ENCODE results near the gene TLR9.
A peak's percentile ranks its signal among the peaks of the same experiment; 100 is the strongest.

Gene TLR9

GRCh38 chr3:52228751-52229291 is 3.4 kb upstream of the TLR9 start:
- H2BK5ac ChIP-seq (ENCODE audit: low read depth, low read length, poor library complexity, severe bottlenecking) = no peak overlapping the region
- WGBS = 98% methylated on average over 20 of the region's 21 CpGs
- H2BK12ac ChIP-seq (ENCODE audit: low read length in 2 of 2) = no peak overlapping the region
- no peak overlapping the region for H2AK5ac ChIP-seq (ENCODE audit: low read length, severe bottlenecking)
- H3K18ac ChIP-seq (ENCODE audit: low read depth in 1 of 2, low read length in 2 of 2) = no peak overlapping the region
- H3K4me3 ChIP-seq (ENCODE audit: insufficient read depth in 1 of 2, low read depth in 1 of 2, low read length in 2 of 2) = no peak overlapping the region
- H3K27me3 ChIP-seq (ENCODE audit: control insufficient read depth in 1 of 2, insufficient read depth in 1 of 2, low read length in 2 of 2) = peaks cover 0 to 7% of the 10 kb centered on the region in 2 experiments
- H3K9me3 ChIP-seq (ENCODE audit: control insufficient read depth, low read length) = no peaks in the 10 kb centered on the region
- H3K4me1 ChIP-seq (ENCODE audit: control insufficient read depth, insufficient read depth, low read depth, low read length) = no peaks in the 10 kb centered on the region
- no peak overlapping the region for H3K27ac ChIP-seq (ENCODE audit: low read length, poor library complexity, severe bottlenecking)
- H4K8ac ChIP-seq (ENCODE audit: low read length) = no peak overlapping the region
- H2AFZ ChIP-seq (ENCODE audit: low read depth, low read length) = no peak overlapping the region
- DNase-seq = no peak
- no peak overlapping the region for H4K91ac ChIP-seq (ENCODE audit: low read length)
- peaks cover 56 to 66% of the 10 kb centered on the region in 2 experiments for H3K36me3 ChIP-seq (ENCODE audit: control insufficient read depth in 1 of 2, insufficient read depth in 2 of 2, low read depth in 1 of 2, low read length in 2 of 2)
- peaks cover 32% of the 10 kb centered on the region for H3K79me1 ChIP-seq (replicated peaks; ENCODE audit: low read length, poor library complexity, severe bottlenecking)
- no peak overlapping the region for H2BK120ac ChIP-seq (ENCODE audit: low read depth, low read length)
- H3K4ac ChIP-seq (ENCODE audit: low read depth in 1 of 2, low read length in 2 of 2) = no peak overlapping the region
- H3K9ac ChIP-seq (ENCODE audit: low read length) = no peak overlapping the region
- H3K14ac ChIP-seq (ENCODE audit: low read length in 2 of 2) = no peak overlapping the region
- no peak overlapping the region for H2BK15ac ChIP-seq (ENCODE audit: low read depth, poor library complexity, severe bottlenecking)
- no peak overlapping the region for H3K4me2 ChIP-seq (ENCODE audit: low read length, poor library complexity, severe bottlenecking)
- H3K23ac ChIP-seq (ENCODE audit: low read length in 2 of 2) = no peak overlapping the region

- Histone ChIP-seq H3K4me3 (ENCODE audit: insufficient read depth in 1 of 2, low read depth in 1 of 2, low read length in 2 of 2) (no peak overlapping the region), H3K79me1 (replicated peaks; ENCODE audit: low read length, poor library complexity, severe bottlenecking) (peaks cover 30% of the 10 kb centered on the region), H2BK5ac (ENCODE audit: low read depth, low read length, poor library complexity, severe bottlenecking) (no peak overlapping the region), H4K91ac (ENCODE audit: low read length) (peak overlapping the region; percentile 8), H3K23ac (ENCODE audit: low read length in 2 of 2) (no peak overlapping the region), H2AFZ (ENCODE audit: low read depth, low read length) (no peak overlapping the region), H2BK120ac (ENCODE audit: low read depth, low read length) (no peak overlapping the region), H3K4me1 (ENCODE audit: control insufficient read depth, insufficient read depth, low read depth, low read length) (no peaks in the 10 kb centered on the region), H2BK12ac (ENCODE audit: low read length in 2 of 2) (no peak overlapping the region), H2AK5ac (ENCODE audit: low read length, severe bottlenecking) (no peak overlapping the region), H3K27ac (ENCODE audit: low read length, poor library complexity, severe bottlenecking) (no peak overlapping the region), H3K27me3 (ENCODE audit: control insufficient read depth in 1 of 2, insufficient read depth in 1 of 2, low read length in 2 of 2) (peaks cover 0 to 7% of the 10 kb centered on the region in 2 experiments), H3K9me3 (ENCODE audit: control insufficient read depth, low read length) (no peaks in the 10 kb centered on the region), H4K8ac (ENCODE audit: low read length) (no peak overlapping the region), H3K9ac (ENCODE audit: low read length) (no peak overlapping the region), H3K4me2 (ENCODE audit: low read length, poor library complexity, severe bottlenecking) (no peak overlapping the region), H3K18ac (ENCODE audit: low read depth in 1 of 2, low read length in 2 of 2) (no peak overlapping the region), H2BK15ac (ENCODE audit: low read depth, poor library complexity, severe bottlenecking) (no peak overlapping the region), H3K4ac (ENCODE audit: low read depth in 1 of 2, low read length in 2 of 2) (no peak overlapping the region), H3K36me3 (ENCODE audit: control insufficient read depth in 1 of 2, insufficient read depth in 2 of 2, low read depth in 1 of 2, low read length in 2 of 2) (peaks cover 53 to 63% of the 10 kb centered on the region in 2 experiments), H3K14ac (ENCODE audit: low read length in 2 of 2) (no peak overlapping the region)
- WGBS = 92% methylated on average over 10 of the region's 10 CpGs
- no peak for DNase-seq
Measured at GRCh38 chr3:52228266-52228665, 2.8 kb upstream of the TLR9 start.

- H4K8ac ChIP-seq (ENCODE audit: low read length) = no peak overlapping the region
- no peaks in the 10 kb centered on the region for H3K9me3 ChIP-seq (ENCODE audit: control insufficient read depth, low read length)
- no peak overlapping the region for H3K27ac ChIP-seq (ENCODE audit: low read length, poor library complexity, severe bottlenecking)
- no peak overlapping the region for H4K91ac ChIP-seq (ENCODE audit: low read length)
- H3K14ac ChIP-seq (ENCODE audit: low read length in 2 of 2) = no peak overlapping the region
- H2AK5ac ChIP-seq (ENCODE audit: low read length, severe bottlenecking) = no peak overlapping the region
- no peak overlapping the region for H2BK15ac ChIP-seq (ENCODE audit: low read depth, poor library complexity, severe bottlenecking)
- H3K36me3 ChIP-seq (ENCODE audit: control insufficient read depth in 1 of 2, insufficient read depth in 2 of 2, low read depth in 1 of 2, low read length in 2 of 2) = peaks cover 49 to 58% of the 10 kb centered on the region in 2 experiments
- no peak overlapping the region for H3K23ac ChIP-seq (ENCODE audit: low read length in 2 of 2)
- no peak overlapping the region for H3K9ac ChIP-seq (ENCODE audit: low read length)
- DNase-seq = no peak
- 83% methylated on average over 7 of the region's 7 CpGs for WGBS
- H2BK5ac ChIP-seq (ENCODE audit: low read depth, low read length, poor library complexity, severe bottlenecking) = no peak overlapping the region
- H2BK120ac ChIP-seq (ENCODE audit: low read depth, low read length) = no peak overlapping the region
- H3K4me3 ChIP-seq (ENCODE audit: insufficient read depth in 1 of 2, low read depth in 1 of 2, low read length in 2 of 2) = no peak overlapping the region
- no peak overlapping the region for H2BK12ac ChIP-seq (ENCODE audit: low read length in 2 of 2)
- H3K18ac ChIP-seq (ENCODE audit: low read depth in 1 of 2, low read length in 2 of 2) = no peak overlapping the region
- peaks cover 0 to 7% of the 10 kb centered on the region in 2 experiments for H3K27me3 ChIP-seq (ENCODE audit: control insufficient read depth in 1 of 2, insufficient read depth in 1 of 2, low read length in 2 of 2)
- no peak overlapping the region for H3K4ac ChIP-seq (ENCODE audit: low read depth in 1 of 2, low read length in 2 of 2)
- H2AFZ ChIP-seq (ENCODE audit: low read depth, low read length) = no peak overlapping the region
- H3K4me1 ChIP-seq (ENCODE audit: control insufficient read depth, insufficient read depth, low read depth, low read length) = no peaks in the 10 kb centered on the region
- no peak overlapping the region for H3K4me2 ChIP-seq (ENCODE audit: low read length, poor library complexity, severe bottlenecking)
- H3K79me1 ChIP-seq (replicated peaks; ENCODE audit: low read length, poor library complexity, severe bottlenecking) = peaks cover 27% of the 10 kb centered on the region
Measured at GRCh38 chr3:52227766-52228165, 2.3 kb upstream of the TLR9 start.

- H2AK5ac ChIP-seq (ENCODE audit: low read length, severe bottlenecking) = no peak overlapping the region
- H2AFZ ChIP-seq (ENCODE audit: low read depth, low read length) = no peak overlapping the region
- DNase-seq = no peak
- H3K27me3 ChIP-seq (ENCODE audit: control insufficient read depth in 1 of 2, insufficient read depth in 1 of 2, low read length in 2 of 2) = peaks cover 0 to 7% of the 10 kb centered on the region in 2 experiments
- no peak overlapping the region for H3K23ac ChIP-seq (ENCODE audit: low read length in 2 of 2)
- no peak overlapping the region for H2BK5ac ChIP-seq (ENCODE audit: low read depth, low read length, poor library complexity, severe bottlenecking)
- no peak overlapping the region for H4K91ac ChIP-seq (ENCODE audit: low read length)
- no peak overlapping the region for H3K4me3 ChIP-seq (ENCODE audit: insufficient read depth in 1 of 2, low read depth in 1 of 2, low read length in 2 of 2)
- H2BK120ac ChIP-seq (ENCODE audit: low read depth, low read length) = no peak overlapping the region
- H3K4me1 ChIP-seq (ENCODE audit: control insufficient read depth, insufficient read depth, low read depth, low read length) = no peaks in the 10 kb centered on the region
- no peak overlapping the region for H3K4me2 ChIP-seq (ENCODE audit: low read length, poor library complexity, severe bottlenecking)
- no peaks in the 10 kb centered on the region for H3K9me3 ChIP-seq (ENCODE audit: control insufficient read depth, low read length)
- peaks cover 22% of the 10 kb centered on the region for H3K79me1 ChIP-seq (replicated peaks; ENCODE audit: low read length, poor library complexity, severe bottlenecking)
- H3K18ac ChIP-seq (ENCODE audit: low read depth in 1 of 2, low read length in 2 of 2) = no peak overlapping the region
- H3K14ac ChIP-seq (ENCODE audit: low read length in 2 of 2) = no peak overlapping the region
- peaks cover 43 to 52% of the 10 kb centered on the region in 2 experiments for H3K36me3 ChIP-seq (ENCODE audit: control insufficient read depth in 1 of 2, insufficient read depth in 2 of 2, low read depth in 1 of 2, low read length in 2 of 2)
- 93% methylated on average over 4 of the region's 4 CpGs for WGBS
- no peak overlapping the region for H3K4ac ChIP-seq (ENCODE audit: low read depth in 1 of 2, low read length in 2 of 2)
- H2BK15ac ChIP-seq (ENCODE audit: low read depth, poor library complexity, severe bottlenecking) = no peak overlapping the region
- H4K8ac ChIP-seq (ENCODE audit: low read length) = no peak overlapping the region
- H3K27ac ChIP-seq (ENCODE audit: low read length, poor library complexity, severe bottlenecking) = no peak overlapping the region
- H3K9ac ChIP-seq (ENCODE audit: low read length) = no peak overlapping the region
- no peak overlapping the region for H2BK12ac ChIP-seq (ENCODE audit: low read length in 2 of 2)
Measured at GRCh38 chr3:52227117-52227516, 1.7 kb upstream of the TLR9 start.

Data from mesenchymal stem cell (in vitro differentiated cells and primary cell).